SK-N-SH (cell line): ENCODE measurements around the gene LRMDA.

ENCODE experiments used
- CTCF ChIP-seq: fragments of 200-600 bp; sonication (generic); IDR thresholded peaks from 2 replicates; pipeline ENCODE4 v1.6.1; 2017; ENCODE audit warnings: antibody characterized with exemption, mild to moderate bottlenecking, moderate library complexity
- FOXM1 ChIP-seq: IDR thresholded peaks from 2 replicates; pipeline ENCODE4 v1.4.0; 2012; ENCODE audit warnings: low read depth, mild to moderate bottlenecking

DNA sequence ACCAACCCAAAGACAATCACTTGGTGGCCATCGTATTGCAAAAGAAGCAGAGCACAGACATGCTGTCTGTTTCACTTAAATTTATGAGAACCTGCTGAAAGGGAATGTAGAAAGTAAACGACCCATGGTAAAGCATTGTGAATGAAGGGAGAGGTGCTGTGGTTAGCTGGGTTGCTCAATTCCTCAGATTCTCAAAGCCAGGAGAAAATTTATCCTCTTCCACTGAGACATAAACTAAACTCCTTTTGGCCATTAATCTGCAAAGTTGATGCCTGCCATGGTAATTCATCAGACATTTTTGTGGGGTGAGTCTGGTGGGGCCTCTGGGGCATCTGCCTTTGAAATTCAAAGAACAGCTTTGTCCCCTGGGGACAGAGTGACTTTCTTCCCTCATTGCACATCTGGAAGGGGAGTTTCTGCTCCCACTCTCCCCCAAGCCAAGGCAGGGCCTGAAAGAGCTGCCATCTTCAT, 951.0 kb downstream of the LRMDA start:
- TF ChIP-seq CTCF (no peak), FOXM1 (no peak)
